Astrocyte (in vitro differentiated cells and primary cell): ENCODE measurements around the gene RBMY1F.
"Not testable (repeated sequence)": the region's sequence is repeated elsewhere in the genome, so short reads cannot be mapped to it uniquely, and the experiment has no call there.

ENCODE experiments used
- CTCF ChIP-seq: IDR thresholded peaks from 2 replicates; pipeline ENCODE4 v1.5.1; 2011; ENCODE audit warnings: low read depth, mild to moderate bottlenecking, inconsistent platforms, low read length, moderate library complexity; ENCODE audit not compliant: insufficient read depth
- EZH2 ChIP-seq: IDR thresholded peaks from 2 replicates; pipeline ENCODE4 v1.6.1; 2012; ENCODE audit warnings: mild to moderate bottlenecking, low read length, inconsistent platforms; ENCODE audit not compliant: insufficient read depth

GRCh38 chrY:22134719-22135118, 48.0 kb downstream of the RBMY1F start:
- not testable (repeated sequence) for TF ChIP-seq CTCF, EZH2
